PC-3 (cell line): ENCODE results near the gene WDFY4.

ENCODE experiments used
- CTCF ChIP-seq: fragments of 300-600 bp; sonication (generic); conservative IDR thresholded peaks from 2 replicates; pipeline ENCODE4 v1.5.1; 2017; ENCODE audit warnings: antibody characterized with exemption, low read depth, mild to moderate bottlenecking, low read length
- EZH2 ChIP-seq: fragments of 300-600 bp; sonication (generic); IDR thresholded peaks from one replicate; pipeline ENCODE4 v1.6.1; 2017; ENCODE audit warnings: antibody characterized with exemption, mild to moderate bottlenecking, low read length; ENCODE audit not compliant: unreplicated experiment
- EZH2phosphoT487 ChIP-seq: fragments of 300-600 bp; sonication (generic); IDR thresholded peaks from 2 replicates; pipeline ENCODE4 v1.6.1; 2018; ENCODE audit warnings: mild to moderate bottlenecking, antibody characterized with exemption, low read length, borderline replicate concordance

GRCh38 chr10:48838834-48839233, 154.2 kb downstream of the WDFY4 start:
- TF ChIP-seq CTCF (no peak), EZH2 (no peak), EZH2phosphoT487 (no peak)
